Measurements from ENCODE around the gene ESR1. TPM values are rescaled to one million over a fixed set of nuclear protein-coding genes. Genes with fewer than 3 reads are reported as not detected.
"Not testable (repeated sequence)": the region's sequence is repeated elsewhere in the genome, so short reads cannot be mapped to it uniquely, and the experiment has no call there.

The ESR1 gene
- total RNA-seq, 1 donor from 2014 or later, result 17.5 TPM

DNA sequence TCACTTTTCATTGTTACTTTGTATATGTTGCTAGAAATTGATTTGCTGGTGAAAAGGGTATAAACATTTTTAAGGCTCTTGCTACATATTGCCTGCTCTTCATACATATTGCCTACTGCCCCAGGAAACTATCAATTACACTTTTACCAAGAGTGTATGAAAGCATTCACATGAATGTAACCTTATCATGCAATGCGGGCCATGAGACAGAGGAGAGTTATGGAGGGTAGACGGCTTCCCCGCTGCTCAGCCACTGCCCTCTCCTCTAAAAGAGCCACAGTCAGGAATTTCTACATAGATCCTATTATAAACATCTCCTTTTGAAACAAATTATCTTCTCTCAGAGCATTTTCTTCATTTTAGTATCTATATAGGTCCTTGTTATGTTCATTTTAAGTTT lies 264.4 kb downstream of the ESR1 start:
- Mint-ChIP-seq H3K9me3 (peaks cover 20% of the 10 kb centered on the region), H3K36me3 (ENCODE audit: low read depth) (peaks cover 19% of the 10 kb centered on the region), H3K4me3 (no peak overlapping the region), H3K4me1 (no peaks in the 10 kb centered on the region), H3K27me3 (peaks cover 2% of the 10 kb centered on the region), H3K27ac (no peak overlapping the region)
- intact Hi-C loops (cut with micrococcal nuclease), result loop anchor here (1.0 kb wide), 1 partner anchor 15 kb away; no protein-coding TSS in a partner anchor
- ATAC-seq (ENCODE audit: low read depth), result no peak
- CTCF ChIA-PET, result no interaction called here
- TF ChIP-seq, protein P1, sequence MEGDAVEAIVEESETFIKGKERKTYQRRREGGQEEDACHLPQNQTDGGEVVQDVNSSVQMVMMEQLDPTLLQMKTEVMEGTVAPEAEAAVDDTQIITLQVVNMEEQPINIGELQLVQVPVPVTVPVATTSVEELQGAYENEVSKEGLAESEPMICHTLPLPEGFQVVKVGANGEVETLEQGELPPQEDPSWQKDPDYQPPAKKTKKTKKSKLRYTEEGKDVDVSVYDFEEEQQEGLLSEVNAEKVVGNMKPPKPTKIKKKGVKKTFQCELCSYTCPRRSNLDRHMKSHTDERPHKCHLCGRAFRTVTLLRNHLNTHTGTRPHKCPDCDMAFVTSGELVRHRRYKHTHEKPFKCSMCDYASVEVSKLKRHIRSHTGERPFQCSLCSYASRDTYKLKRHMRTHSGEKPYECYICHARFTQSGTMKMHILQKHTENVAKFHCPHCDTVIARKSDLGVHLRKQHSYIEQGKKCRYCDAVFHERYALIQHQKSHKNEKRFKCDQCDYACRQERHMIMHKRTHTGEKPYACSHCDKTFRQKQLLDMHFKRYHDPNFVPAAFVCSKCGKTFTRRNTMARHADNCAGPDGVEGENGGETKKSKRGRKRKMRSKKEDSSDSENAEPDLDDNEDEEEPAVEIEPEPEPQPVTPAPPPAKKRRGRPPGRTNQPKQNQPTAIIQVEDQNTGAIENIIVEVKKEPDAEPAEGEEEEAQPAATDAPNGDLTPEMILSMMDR (IDR thresholded peaks at IDR 0.05), result no peak
- POLR2A ChIA-PET, result no interaction called here
- DNase-seq, result no peak

DNA sequence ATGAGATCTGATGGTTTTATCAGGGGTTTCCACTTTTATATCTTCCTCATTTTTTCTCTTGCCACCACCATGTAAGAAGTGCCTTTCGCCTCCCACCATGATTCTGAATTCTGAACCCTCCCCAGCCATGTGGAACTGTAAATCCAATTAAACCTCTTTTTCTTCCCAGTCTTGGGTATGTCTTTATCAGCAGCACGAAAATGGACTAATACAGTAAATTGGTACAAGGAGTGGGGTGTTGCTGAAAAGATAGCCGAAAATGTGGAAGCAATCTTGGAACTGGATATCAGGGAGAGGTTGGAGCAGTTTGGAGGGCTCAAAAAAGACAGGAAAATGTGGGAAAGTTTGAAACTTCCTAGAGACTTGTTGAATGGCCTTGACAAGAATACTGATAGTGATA lies 268.8 kb downstream of the ESR1 start:
- H3K4me3 Mint-ChIP-seq; H3K27me3 Mint-ChIP-seq; ATAC-seq (ENCODE audit: low read depth); H3K4me1 Mint-ChIP-seq; DNase-seq; CTCF ChIA-PET; H3K27ac Mint-ChIP-seq; POLR2A ChIA-PET; intact Hi-C loops (cut with micrococcal nuclease): not testable (repeated sequence)
- peaks cover 20% of the 10 kb centered on the region for H3K36me3 Mint-ChIP-seq (ENCODE audit: low read depth)
- H3K9me3 Mint-ChIP-seq, result peaks cover 24% of the 10 kb centered on the region

DNA sequence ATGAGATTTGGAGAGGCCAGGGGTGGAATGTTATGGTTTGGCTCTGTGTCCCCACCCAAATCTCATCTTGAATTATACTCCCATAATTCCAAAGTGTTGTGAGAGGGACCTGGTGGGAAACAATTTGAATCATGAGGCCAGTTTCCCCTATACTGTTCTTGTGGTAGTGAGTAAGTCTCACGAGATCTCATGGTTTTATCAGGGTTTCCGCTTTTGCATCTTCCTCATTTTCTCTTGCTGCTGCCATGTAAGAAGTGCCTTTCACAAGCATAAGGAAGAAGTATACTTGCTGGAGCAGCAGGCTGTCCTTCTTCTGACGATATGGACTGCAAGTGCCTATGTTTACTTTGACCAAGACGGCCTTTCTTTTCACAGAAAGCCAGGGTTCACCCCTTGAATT lies 270.5 kb downstream of the ESR1 start:
- ChIA-PET POLR2A (no interaction called here), CTCF (no interaction called here)
- ATAC-seq (ENCODE audit: low read depth) (no peak), DNase-seq (no peak)
- intact Hi-C loops (cut with micrococcal nuclease), result no loop called here
- H3K27me3 Mint-ChIP-seq, result no peaks in the 10 kb centered on the region
- TF ChIP-seq, protein P1 (IDR thresholded peaks at IDR 0.05), result no peak
- no peaks in the 10 kb centered on the region for H3K4me1 Mint-ChIP-seq
- peaks cover 24% of the 10 kb centered on the region for H3K9me3 Mint-ChIP-seq
- peaks cover 20% of the 10 kb centered on the region for H3K36me3 Mint-ChIP-seq (ENCODE audit: low read depth)
- no peak overlapping the region for H3K4me3 Mint-ChIP-seq
- no peak overlapping the region for H3K27ac Mint-ChIP-seq

DNA sequence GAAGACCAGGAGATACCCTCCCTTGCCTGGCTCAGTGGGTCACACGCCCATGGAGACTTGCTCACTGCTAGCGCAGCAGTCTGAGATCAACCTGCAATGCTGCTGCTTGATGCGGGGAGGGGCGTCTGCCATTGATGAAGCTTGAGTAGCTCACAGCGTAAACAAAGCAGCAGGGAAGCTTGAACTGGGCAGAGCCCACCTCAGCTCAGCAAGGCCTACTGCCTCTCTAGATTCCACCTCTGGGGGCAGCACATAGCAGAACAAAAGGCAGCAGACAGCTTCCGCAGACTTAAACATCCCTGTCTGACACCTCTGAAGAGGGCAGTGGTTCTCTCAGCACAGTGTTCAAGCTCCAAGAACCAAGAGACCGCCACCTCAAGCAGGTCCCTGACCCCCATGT lies 271.3 kb downstream of the ESR1 start:
- no peak overlapping the region for H3K4me3 Mint-ChIP-seq
- intact Hi-C loops (cut with micrococcal nuclease), result no loop called here
- TF ChIP-seq, protein P1 (IDR thresholded peaks at IDR 0.05), result no peak
- H3K4me1 Mint-ChIP-seq, result no peaks in the 10 kb centered on the region
- H3K27me3 Mint-ChIP-seq, result no peaks in the 10 kb centered on the region
- peaks cover 20% of the 10 kb centered on the region for H3K36me3 Mint-ChIP-seq (ENCODE audit: low read depth)
- DNase-seq (no peak), ATAC-seq (ENCODE audit: low read depth) (no peak)
- ChIA-PET CTCF (no interaction called here), POLR2A (no interaction called here)
- no peak overlapping the region for H3K27ac Mint-ChIP-seq
- peaks cover 24% of the 10 kb centered on the region for H3K9me3 Mint-ChIP-seq

DNA sequence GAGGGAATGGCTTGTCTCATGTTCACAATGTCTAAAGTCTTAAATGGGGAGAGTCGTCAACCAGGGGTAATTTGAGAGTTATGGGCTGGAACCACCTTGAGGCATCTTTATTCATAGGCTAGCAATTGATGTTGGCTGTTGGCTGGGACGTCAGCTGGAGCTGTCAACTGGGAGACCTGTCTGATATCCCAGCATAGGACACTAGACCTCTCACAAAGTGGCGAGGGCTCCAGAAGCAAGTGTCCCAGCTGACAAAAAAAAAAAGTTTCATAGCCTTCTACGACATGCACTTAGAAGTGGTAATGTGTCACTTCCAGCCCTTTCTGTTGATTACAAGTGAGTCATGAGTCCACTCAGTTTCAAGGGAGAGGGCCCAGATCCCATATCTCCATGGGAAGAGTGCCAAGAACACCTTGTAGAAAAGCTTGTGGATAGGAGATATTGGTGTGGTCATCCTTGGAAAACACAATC lies 278.0 kb downstream of the ESR1 start:
- ATAC-seq (ENCODE audit: low read depth) (no peak), DNase-seq (no peak)
- Mint-ChIP-seq H3K36me3 (ENCODE audit: low read depth) (no peaks in the 10 kb centered on the region), H3K27ac (no peak overlapping the region), H3K4me3 (no peak overlapping the region), H3K27me3 (no peaks in the 10 kb centered on the region), H3K4me1 (no peaks in the 10 kb centered on the region), H3K9me3 (peaks cover 3% of the 10 kb centered on the region)
- CTCF ChIA-PET, result no interaction called here
- POLR2A ChIA-PET, result no interaction called here
- TF ChIP-seq, protein P1 (IDR thresholded peaks at IDR 0.05), result no peak
- intact Hi-C loops (cut with micrococcal nuclease), result no loop called here

DNA sequence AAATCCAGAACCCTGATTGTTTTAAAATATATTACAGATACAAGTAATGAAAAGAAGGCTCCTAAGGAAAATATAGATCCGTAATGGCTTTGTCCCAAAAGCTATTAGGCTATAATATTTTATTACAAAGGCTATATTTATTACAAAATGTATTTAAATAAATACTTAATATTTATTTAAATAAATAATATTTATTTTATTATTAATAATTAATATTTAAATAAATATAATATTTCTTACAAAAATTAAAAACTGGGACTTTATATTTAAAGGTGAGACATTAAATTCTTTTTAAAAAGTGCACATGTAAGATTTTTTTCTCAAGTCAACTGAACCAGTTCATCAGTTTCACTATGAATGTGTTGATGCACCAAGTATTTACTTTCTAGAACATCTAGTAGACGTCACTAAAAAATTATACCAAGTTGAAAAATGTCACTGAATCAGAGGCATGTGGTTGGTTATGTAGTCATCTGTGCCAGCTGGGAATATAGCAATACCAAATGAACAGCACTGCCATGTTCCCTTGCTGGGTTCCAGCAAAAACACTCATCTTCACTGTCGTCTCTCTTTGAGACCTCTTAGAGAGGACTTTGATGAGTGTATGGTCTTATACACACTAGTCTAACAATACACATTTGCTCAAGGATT lies 278.9 kb downstream of the ESR1 start:
- ATAC-seq (ENCODE audit: low read depth) (no peak), DNase-seq (no peak)
- intact Hi-C loops (cut with micrococcal nuclease), result no loop called here
- H3K4me3 Mint-ChIP-seq, result no peak overlapping the region
- H3K4me1 Mint-ChIP-seq, result no peaks in the 10 kb centered on the region
- H3K9me3 Mint-ChIP-seq, result no peaks in the 10 kb centered on the region
- no peaks in the 10 kb centered on the region for H3K36me3 Mint-ChIP-seq (ENCODE audit: low read depth)
- H3K27me3 Mint-ChIP-seq, result no peaks in the 10 kb centered on the region
- ChIA-PET CTCF (no interaction called here), POLR2A (no interaction called here)
- no peak overlapping the region for H3K27ac Mint-ChIP-seq
- TF ChIP-seq, protein P1 (IDR thresholded peaks at IDR 0.05), result no peak
